ENCODE data around the gene FGF14. TPM values are rescaled to one million over a fixed set of nuclear protein-coding genes. Genes with fewer than 3 reads are reported as not detected.

Gene FGF14
- total RNA-seq = under 0.01 TPM in 2 replicates

DNA sequence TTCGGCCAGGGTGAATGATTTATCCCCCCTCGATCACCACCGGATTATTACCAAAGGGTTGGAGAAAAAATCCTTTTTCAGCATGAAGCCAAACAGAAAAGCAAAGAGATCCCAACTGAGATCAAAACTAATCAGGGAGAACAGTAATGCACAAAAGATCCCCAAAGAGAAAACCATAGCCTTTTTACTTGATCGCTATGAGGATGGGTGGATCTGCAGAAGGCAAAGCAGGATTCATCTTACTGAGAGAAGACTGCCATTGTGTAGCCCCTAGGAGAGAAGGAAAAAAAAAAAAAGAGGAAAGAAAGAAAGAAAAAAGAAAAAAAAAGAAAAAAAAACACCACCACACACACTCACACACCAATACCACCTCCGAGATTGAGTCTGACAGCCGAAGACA, at the start of gene FGF14:
Gene FGF14, minus strand, starts transcription at position 283 of the 400 bp plus-strand sequence.

Small RNA genes lying within 50 kb of the gene (small RNA-seq; reads per million reads assigned to genes)
- gene MIR2681 = not detected
- not detected for gene MIR4705
- 0.09 reads per million for gene RNU1-24P
- not detected for gene RNY1P2
- gene RPL39P29 = not detected

Other genes starting within 250 kb of the FGF14 start
- 32.2 and 46.7 TPM in 2 replicates for gene TPP2, start 194.9 kb upstream of the FGF14 start, total RNA-seq

All from placental epithelial cell (primary cell).